ENCODE measurements around the gene SNRNP200.

DNA sequence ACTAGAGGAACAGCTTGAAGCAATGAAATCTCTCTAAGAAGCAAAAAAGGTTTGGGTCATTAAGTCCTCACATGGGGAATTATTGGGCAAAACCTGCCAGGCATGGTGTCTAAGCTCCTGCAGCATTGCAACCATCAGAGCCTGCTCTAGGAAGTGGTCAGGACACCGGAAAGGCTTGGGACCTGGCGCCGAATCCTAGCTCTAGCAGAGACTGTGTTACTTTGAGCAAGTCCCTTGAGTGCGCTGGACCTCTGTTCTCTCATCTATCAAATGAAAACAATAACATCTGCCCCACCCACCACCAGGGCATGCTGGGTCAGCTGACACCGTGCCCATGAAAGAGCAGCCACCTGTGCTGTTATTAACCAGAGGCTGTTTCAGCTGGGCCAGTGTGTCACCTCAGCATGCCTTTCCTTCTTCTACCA is 45.8 kb downstream of the SNRNP200 start:
- TF ChIP-seq CTCF (IDR thresholded peaks at IDR 0.05) (no peak), POLR2AphosphoS5 (IDR thresholded peaks at IDR 0.05; ENCODE audit: low read depth, low read length) (no peak)

Measured in Panc1 (cell line).